GM18870 (cell line): ENCODE results near the gene NTRK3.

Source experiments
- ATAC-seq: cut with Tn5 transposase; IDR thresholded peaks from one replicate; pipeline ENCODE4 v1.9.1; 2021; ENCODE audit warnings: moderate library complexity; ENCODE audit not compliant: unreplicated experiment

Gene NTRK3

GRCh38 chr15:87952736-87953287 is 303.7 kb downstream of the NTRK3 start:
- ATAC-seq = no peak

GRCh38 chr15:87949575-87950223 is 306.8 kb downstream of the NTRK3 start:
- ATAC-seq = no peak

GRCh38 chr15:87949151-87949574 is 307.4 kb downstream of the NTRK3 start:
- ATAC-seq = no peak

GRCh38 chr15:87947560-87947959 is 309.0 kb downstream of the NTRK3 start:
- ATAC-seq = no peak

GRCh38 chr15:87945246-87945645 is 311.3 kb downstream of the NTRK3 start:
- no peak for ATAC-seq

GRCh38 chr15:87944691-87945090 is 311.8 kb downstream of the NTRK3 start:
- ATAC-seq = no peak

GRCh38 chr15:87944050-87944449 is 312.5 kb downstream of the NTRK3 start:
- no peak for ATAC-seq

- no peak for ATAC-seq
Measured at GRCh38 chr15:87943626-87944025, 312.9 kb downstream of the NTRK3 start.

- ATAC-seq = no peak
Measured at GRCh38 chr15:87942316-87942715, 314.2 kb downstream of the NTRK3 start.

- ATAC-seq = no peak
Measured at GRCh38 chr15:87941606-87942005, 314.9 kb downstream of the NTRK3 start.

- ATAC-seq = no peak
Measured at GRCh38 chr15:87940768-87941167, 315.8 kb downstream of the NTRK3 start.

GRCh38 chr15:87939848-87940457 is 316.6 kb downstream of the NTRK3 start:
- no peak for ATAC-seq

GRCh38 chr15:87938031-87938430 is 318.5 kb downstream of the NTRK3 start:
- no peak for ATAC-seq

GRCh38 chr15:87935583-87935982 is 321.0 kb downstream of the NTRK3 start:
- no peak for ATAC-seq

GRCh38 chr15:87931584-87931983 is 325.0 kb downstream of the NTRK3 start:
- ATAC-seq = no peak

- no peak for ATAC-seq
Measured at GRCh38 chr15:87930457-87930856, 326.1 kb downstream of the NTRK3 start.

GRCh38 chr15:87929841-87930240 is 326.7 kb downstream of the NTRK3 start:
- no peak for ATAC-seq

- ATAC-seq = no peak
Measured at GRCh38 chr15:87924433-87924832, 332.1 kb downstream of the NTRK3 start.

- no peak for ATAC-seq
Measured at GRCh38 chr15:87919064-87919463, 337.5 kb downstream of the NTRK3 start.

GRCh38 chr15:87917480-87917879 is 339.1 kb downstream of the NTRK3 start:
- ATAC-seq = no peak

- ATAC-seq = no peak
Measured at GRCh38 chr15:87916208-87916607, 340.3 kb downstream of the NTRK3 start.

GRCh38 chr15:87910301-87910700 is 346.2 kb downstream of the NTRK3 start:
- ATAC-seq = no peak
